NCI-H1092 treated with DMSO at 0.1 percent for 48 hours (cell line): ENCODE measurements around the gene SPAG4.

Experiments
- DNase-seq: peaks from one replicate; lab custom pipeline; 2025; lab: John Stamatoyannopoulos, UW

SPAG4 gene

DNA sequence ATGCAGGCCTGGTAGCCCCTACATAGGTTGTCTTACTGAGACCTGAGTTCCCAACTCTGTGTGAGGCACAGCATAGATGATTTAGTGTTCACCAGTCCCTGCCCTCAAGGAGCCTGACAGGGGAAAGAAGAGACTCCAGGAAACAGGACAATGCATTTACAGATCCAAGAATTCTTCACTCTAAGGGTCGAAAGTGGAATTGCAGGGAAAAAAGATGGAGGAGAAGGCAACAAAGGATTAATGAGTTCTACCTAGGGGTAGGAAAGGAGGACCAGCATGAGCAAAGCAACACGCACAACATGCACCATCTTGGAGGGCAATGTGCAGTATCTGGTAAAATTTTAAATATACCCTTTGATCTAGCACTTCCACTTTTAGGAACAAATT lies 5.9 kb downstream of the SPAG4 start:
- DNase-seq = no peak

DNA sequence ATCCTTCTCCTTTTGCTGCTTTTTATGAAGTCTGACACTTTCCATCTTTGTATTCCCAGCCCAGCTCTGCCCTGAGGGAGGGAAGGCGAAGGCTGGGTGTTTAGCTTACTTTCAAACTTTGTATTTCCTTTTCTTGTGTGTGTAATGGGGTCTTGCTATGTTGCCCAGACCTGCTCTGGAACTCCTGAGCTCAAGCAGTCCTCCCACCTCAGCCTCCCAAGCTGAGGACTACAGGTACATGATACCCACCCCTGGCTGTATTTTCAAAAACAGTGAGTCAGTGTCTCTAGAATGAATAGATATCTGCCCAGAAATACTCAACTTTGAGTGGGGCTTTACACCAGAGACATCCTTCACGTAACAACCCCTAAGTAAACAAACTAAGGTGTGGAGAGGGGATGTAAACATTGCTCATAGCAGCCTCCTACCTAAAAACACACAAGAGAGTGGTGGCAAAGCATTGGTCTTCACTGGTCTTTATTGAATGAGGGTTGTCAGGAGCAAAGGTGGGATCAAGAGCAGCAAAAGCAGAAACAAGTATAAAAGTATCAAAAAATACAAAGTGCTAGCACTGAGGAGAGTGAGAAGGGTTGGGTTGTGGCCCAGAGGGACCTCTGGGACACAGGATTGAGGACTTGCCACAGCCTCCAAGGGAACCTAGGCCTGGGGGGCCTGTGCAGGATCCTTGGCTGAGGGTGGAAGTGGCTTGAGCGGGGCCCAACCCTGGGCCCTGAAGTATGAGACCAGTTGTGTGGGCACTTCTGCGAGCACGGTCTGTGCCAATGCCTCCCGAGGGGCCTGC lies 10.2 kb downstream of the SPAG4 start:
- DNase-seq = no peak

DNA sequence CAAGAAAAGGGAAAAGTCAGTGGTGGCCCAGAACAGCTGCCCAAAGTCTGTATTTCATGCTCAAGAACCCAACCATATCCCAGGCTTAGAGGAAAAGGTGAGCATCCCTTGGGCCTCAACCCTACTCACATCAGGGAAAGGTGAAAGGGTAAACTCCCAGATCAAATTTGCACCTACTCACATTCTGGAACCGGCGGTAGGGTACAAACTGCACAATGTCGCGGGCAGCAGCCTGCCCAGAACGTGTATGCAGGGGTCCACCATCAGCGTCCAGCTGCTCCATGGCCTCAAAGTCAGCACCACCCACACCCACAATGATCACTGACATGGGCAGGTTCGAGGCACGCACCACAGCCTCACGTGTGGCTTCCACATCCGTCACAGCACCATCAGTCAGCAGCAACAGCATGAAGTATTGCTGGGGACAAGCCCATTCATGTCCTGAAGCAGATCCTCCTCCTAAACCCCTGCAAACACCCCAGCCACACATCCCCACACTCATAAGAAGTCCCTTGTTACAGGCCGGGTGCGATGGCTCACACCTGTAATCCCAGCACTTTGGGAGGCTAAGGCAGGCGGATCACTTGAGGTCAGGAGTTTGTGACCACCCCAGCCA lies 10.9 kb downstream of the SPAG4 start:
- DNase-seq = no peak

DNA sequence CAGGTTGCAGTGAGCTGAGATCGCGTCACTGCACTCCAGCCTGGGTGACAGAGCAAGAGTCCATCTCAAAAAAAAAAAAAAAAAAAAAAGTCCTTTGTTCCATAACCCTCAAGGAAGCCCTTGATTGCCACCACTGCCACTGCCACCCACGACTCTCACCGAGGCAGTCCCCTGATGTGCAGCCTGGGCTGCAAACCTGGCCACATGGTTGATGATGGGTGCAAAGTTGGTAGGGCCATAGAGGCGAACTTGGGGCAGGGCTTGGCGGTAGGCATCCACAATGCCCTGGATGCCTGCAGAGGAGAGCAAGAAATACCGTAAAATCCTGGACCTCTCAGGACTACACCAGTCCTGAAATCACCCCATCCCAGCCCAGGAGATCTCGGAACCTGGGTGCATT lies 11.5 kb downstream of the SPAG4 start:
- DNase-seq = no peak

DNA sequence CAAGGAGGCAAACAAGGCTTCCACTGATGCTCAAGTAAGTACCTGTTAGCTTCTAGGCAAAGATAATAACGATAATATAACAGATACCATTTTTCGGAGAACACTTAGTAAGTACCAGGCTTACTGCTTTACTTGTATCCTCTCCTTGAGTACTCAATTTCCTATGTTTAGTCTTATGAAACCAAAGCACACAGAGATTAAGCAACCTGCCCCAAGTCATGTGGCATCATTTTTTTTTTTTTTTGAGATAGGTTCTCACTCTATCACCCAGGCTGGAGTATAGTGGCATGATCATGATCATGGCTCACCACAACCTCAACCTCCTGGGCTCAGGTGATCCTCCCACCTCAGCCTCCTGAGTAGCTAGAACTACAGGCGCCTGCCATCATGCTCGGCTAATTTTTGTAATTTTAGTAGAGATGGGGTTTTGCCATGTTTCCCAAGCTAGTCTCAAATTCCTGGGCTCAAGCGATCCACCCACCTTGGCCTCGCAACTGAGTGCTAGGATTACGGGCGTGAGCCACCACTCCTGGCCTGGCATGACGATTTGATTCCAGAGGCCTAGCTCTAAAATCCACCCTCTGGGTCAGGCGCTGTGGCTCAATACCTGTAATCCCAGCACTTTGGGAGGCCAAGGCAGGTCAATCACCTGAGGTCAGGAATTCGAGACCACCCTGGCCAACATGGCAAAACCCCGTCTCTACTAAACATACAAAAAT lies 14.0 kb downstream of the SPAG4 start:
- no peak for DNase-seq

DNA sequence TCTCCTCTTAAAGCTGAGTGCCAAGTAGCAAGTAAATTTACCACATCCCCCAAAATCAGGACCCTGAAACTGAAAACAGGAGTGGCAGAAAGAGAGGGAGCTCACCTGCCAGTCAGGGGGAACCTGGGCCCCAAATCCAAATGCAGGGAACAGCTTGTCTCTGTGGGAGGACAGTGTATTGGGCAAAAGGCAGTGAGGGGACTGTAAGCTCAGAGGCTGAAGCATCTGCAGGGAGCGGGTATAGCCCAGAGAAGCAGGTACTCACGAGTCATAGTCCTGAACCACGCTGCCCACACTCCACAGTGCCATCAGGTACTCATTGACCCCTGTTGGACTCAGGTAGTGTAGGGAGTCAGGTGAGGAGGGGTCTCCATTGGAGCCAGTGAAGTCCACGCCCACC lies 15.0 kb downstream of the SPAG4 start:
- DNase-seq = no peak

DNA sequence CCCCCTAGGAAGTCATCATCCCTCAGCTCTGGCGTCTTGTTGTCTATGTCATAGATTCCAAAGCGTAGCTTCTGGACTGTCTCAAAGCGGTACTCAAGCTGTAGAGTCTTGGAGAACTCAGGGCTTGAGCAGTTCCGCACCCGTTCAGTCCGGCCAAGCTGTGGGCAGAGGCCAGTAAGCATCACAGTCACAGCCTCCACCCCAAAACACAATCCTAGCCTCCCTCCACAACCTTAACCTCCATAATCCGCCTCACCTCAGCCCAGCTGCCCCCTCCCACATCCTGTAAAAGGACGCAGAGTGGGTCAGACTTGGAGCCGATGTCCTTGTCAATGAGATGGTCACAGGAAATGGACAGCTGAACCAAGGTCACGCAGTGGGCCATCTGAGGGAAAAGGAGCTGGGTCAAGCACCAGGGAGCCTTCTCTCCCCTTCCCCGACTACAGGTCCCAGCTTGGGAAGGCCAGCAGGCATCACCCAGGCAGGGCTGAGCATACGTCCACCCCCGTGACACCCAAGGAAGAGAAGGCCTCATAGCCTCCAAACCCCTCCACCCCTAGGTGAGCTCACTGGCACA lies 17.0 kb downstream of the SPAG4 start:
- DNase-seq = no peak

DNA sequence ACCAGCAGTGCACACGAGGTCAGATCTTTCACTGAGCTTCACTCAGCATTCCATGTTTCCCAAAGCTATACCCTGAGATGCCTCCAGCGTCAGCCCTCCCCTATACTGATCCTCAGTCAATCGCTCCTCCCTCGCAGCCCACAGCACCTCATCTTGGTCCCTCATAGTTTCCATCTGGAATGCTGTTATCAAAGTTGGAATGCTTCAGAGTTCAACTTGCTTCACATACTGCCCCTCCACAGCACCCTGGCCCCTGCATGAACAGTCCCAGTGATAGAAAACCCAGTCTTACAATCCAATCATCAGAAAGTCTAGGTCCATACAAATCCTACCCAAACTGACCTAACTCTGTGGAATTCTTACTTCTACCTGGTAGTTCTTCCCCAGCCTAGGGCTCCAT lies 20.0 kb downstream of the SPAG4 start:
- DNase-seq = no peak

DNA sequence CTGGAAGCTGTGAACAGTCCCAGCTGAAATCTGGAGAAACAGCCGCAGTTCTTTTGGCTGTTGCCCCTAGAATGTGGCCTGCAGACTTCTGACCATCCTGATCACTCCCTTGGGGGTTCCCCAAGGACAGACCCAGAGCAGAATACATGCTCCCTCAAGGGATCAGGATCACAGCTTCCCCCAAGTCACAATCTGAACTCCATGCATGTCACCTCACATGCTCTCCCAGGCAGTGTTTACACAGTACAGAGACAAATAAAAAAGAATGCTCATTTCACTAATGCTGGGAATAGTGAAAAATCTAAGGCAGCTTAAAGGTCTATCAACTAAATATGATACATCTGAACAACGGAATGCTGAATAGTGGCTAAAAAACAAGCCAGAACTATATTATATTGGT lies 20.5 kb downstream of the SPAG4 start:
- no peak for DNase-seq

DNA sequence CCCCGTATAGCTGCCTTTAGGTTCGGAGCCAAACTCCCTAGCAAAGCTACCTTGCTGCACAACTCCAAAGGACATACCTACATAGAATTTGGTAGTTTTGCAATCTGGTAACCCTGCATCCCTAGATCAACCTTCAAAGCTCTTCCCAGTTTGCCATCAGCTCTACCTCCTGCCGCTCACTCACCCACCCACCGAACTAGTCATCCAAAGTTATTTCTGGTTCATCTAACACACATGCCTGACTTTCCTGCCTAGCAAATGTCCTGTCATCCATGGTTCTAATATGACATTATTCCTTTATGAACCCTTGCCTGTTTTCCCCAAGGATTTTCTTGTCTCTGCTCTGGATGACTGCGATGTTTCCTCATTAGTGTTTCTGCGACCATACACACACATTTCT lies 21.6 kb downstream of the SPAG4 start:
- DNase-seq = no peak

DNA sequence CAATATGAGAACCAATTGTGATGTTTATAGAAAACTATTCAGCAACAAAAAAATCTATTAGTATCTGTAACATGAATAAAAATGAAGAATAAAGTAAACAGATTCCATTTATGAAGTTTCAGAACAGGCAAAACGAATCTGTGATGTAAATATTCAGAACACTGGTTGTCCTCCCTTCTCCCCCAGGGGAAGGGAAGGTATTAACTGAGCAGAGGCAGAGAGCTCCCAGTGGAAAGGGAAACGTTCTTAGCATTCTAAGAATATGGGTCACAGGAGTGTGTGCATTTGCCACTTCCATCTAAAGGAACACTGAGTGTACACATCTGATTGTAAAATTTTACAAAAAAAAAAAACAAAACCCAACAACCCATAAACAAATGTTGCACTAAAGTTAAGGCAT lies 23.1 kb downstream of the SPAG4 start:
- DNase-seq = no peak

DNA sequence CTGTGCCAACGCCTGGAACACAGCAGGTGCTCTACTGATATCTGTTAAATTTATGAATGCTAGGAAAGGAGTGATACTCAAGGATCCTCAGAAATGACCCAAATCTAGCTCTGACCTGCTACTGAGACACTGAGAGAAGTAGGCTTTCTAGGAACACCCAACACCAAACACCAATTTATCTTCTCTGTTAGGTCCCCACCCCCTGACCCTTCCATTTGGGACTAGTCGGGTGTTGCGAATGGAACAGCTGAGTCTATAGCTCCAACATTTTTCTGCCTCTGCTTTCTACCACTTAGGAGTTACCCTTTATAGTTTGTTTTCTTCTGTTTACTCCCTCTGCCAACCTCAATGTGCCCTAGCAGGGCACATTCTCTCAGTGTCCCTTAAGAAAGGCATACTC lies 25.1 kb downstream of the SPAG4 start:
- no peak for DNase-seq

DNA sequence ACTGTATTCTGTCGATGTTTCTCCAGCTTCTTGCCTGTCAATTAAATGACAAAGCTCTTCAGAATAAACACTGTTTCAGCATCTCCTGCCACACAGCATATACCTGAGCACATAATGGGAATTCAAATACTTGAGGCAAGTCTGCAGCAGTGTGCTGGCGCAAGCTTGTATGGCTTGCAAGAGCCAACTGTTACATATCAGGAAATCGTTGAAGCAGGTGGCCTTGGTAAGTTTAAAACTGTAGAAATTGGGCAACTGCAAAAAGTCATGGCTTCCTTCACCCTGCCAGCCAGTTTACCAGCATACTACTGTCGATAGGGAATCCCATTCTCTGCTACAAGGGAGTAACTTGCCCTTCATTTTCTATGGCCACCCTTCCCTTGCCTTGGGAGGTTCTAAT lies 26.1 kb downstream of the SPAG4 start:
- DNase-seq = no peak

DNA sequence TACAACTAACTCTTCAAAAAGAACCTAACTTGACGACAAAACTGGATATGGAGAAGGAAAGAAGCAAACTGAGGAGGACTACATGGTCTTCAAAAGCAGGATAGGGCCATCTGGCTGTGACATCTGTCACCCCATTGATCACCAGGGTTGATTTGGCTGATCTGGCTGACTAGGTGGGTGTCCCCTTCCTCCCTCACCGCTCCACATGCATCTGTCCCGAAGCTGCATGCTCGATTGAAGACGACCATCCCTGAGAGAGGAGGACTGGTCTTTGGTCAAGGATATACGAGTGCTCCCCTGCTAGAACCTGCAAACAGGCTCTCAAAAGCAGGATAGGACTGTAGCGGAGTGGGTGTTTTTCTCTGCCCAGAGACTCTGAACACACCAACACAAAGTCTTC lies 27.4 kb downstream of the SPAG4 start:
- DNase-seq = no peak

DNA sequence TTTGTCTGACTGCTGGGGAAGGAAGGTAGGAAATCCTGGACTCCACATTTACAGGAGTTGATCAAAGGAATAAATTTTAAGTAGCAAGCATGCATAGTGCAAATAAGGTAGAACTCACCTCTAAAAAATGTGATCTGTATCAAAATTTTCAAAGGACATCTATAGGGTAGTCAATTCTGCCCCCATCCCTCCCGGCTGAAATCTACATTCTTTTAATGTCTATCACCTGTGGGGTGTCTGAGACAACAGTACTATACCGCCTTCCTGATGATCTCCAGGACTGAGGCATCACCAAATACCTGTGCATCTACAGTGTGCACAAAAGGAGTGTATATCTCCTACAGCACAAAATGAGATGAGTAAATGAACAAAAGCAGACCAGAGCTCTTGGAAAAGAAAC lies 29.2 kb downstream of the SPAG4 start:
- DNase-seq = no peak

DNA sequence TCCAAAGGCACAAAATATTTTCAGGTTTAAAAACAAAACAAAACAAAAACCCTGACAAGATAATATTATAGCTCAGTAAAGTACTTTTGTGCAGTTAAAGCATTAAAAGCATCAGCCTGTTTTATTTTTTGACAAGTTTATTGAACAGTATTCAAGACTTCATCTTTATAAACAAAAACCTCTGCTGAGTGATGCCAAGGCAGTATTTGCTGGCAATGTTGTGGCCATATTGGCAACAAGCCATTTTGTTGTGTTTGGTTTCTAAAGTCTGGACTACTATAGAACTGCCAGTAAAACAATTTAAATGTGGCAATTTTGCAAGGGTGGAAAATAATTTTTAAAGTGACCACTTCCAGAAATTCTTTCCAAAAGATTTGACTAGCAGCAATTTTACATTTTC lies 33.2 kb downstream of the SPAG4 start:
- no peak for DNase-seq

DNA sequence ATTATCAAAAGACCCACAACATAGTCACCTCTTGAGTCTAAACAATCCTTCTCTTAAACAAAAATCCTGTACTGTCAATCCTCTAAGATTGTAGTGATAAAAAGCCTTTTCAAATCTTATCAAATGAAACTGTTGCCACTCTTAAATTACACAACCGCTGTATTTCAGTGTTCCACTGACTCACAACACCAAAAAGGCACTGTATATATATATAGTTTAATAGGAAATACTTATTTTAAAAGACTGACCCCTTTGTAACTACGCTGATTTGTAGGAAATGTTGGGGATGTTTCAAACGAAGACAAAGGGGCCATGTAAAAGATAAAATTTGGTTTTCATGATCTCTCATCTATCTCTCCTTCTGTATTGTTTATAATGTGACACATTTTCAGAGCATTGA lies 35.0 kb downstream of the SPAG4 start:
- no peak for DNase-seq

DNA sequence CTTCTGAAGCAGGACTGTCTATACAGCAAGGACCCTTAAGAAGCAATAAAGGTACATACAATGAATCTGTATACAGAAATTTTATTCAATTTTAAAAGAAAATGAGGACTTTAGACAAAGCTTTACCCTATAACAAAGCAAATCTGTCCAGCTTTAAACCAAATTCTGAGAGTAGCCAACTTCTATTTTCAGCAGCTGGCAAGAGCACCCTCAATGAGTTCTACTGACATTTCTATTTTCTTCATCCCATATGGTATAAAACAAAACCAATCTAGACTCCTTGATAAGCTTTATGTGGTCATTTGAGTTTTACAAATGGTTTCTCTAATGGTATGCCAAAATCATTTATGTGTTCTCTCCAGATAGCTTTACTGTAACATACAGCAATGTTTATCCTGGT lies 36.3 kb downstream of the SPAG4 start:
- DNase-seq = no peak

DNA sequence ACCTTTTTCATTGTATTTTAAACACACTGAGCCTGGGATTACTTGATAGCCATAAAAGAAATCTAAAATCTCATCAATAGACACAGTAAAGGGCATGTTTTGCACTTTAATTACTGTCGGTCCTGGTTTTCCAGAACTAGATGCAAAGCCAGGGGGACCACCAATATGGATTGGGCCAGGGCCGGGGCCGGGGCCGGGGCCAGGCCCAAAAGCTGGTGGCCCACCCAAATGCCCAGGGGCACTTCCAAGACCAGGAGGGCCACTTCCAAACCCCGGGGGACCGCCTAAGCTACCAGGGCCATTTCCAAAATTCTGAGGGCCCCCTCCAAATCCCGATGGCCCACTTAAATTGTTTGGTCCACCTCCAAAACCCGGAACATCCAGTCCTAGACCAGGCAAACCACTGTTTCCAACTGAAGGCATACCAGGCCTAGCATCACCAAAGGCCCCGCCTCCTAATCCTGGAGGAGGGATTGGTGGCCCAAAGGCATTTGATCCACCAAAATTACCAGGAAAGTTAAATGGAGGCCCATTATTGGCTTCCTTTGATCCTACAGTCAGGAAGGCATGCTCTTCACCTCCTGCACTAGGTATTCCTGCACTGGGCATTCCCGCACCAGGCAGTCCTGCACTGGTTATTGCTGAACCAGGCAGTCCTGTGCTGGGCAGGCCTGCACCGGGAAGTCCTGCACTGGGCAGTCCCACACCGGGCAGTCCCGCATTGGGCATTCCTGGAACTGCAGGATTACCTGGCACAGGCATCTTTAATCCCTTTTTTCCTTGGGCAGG lies 37.2 kb downstream of the SPAG4 start:
- no peak for DNase-seq

DNA sequence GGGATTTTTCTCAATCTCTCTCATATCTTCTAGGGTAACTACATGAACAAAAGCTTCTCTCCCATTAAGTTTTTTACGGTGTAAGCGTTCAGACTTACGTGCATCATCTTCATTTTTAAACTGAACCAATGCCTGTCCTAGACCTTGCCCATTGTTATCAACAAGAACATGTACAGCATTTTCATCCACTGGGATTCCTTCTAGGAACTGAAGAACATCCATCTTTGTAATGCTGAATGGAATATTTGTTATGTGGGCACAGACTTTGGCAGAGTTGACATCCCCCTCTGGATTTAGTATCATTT lies 37.8 kb downstream of the SPAG4 start:
- no peak for DNase-seq

DNA sequence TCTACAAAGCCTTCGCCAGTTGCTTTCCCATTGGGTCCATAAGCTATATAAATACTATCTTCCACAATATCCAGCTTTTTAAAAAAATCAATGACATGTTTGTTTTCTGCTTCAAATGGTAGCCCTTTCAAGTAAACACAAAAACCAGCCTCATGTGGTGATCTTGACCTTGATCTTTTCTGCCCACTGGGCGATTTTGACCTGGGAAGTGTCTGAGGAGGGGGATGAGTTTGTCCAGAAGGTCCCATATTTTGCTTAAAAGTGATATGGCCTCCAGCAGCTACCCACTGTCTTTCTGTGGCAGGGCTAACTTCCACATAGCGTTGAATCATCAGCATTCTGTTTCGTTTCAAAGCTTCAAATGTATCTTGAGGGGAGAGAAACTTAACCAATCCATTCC lies 38.3 kb downstream of the SPAG4 start:
- DNase-seq = no peak

DNA sequence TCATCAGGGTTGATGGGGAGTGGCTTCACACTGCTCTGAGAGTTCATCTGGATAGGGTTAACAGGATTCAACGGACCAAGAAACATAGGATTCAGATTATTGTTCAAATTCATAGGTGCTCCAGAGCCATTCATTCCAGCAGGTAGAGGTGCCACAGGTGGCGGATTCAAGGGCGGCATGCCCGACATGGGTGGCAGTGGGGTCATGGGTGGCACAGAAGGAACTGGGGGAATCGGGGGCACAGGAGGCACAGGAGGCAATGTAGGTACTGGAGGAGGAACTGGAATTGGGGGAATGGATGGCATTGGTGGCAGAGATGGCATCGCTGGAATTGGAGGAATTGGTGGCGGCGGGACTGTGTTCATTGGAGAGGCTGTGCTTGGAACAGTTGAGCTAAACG lies 38.8 kb downstream of the SPAG4 start:
- no peak for DNase-seq

DNA sequence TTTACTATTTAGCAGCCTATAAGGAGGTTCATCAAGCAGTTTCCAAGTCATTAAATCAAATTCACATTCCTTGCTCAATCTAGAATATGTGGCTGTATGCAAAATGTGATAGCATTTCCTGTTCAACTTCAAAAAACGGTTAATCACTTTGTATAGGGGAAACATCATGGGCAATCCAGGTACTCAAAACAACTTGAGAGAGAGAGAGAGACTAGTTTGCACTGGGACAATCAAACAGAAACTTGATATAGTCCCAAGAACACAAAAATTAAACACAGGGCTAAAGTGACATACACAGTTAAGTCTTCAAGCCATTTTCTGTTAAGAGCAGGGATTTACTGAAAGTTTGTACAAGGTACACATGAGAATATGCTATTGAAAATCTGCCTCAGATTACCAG lies 41.6 kb downstream of the SPAG4 start:
- no peak for DNase-seq
